ENCODE data around the gene PTPN7.
"Not testable (repeated sequence)": the region's sequence is repeated elsewhere in the genome, so short reads cannot be mapped to it uniquely, and the experiment has no call there.

Gene PTPN7

GRCh38 chr1:202189001-202189790 lies 28.8 kb upstream of the PTPN7 start:
- peak; percentile 77 for DNase-seq

DNA sequence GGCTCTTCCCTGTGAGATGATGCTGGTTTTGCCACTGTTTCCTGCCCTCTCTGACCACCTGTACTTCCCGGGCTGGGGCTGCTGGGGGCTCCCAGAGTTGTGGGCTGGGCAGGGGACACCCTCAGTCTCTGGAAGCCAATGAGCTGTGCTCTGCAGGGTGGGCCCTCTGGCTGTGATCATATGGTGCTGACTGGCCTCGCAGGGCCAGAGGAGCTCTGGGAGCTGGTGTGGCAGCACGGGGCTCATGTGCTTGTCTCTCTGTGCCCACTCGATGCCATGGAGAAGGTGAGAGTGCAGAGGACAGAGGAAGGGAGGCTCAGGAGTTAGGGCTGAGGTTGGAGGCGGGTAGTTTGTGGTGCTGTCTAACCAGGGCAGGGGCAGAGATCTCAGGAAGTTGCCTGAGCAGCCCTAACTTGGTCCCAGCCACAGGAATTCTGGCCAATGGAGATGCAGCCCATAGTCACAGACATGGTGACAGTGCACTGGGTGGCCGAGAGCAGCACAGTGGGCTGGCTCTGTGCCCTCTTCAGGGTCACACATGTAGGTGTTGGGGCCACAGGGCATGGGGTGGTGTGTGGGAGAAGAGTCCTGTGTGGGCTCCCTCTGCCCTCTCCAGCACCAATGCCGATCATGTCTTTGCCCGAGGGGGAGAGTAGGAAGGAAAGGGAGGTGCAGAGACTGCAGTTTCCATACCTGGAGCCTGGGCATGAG lies 27.4 kb upstream of the PTPN7 start:
- no peak for DNase-seq

GRCh38 chr1:202187041-202187671 lies 26.8 kb upstream of the PTPN7 start:
- no peak for DNase-seq

GRCh38 chr1:202186327-202186726 lies 25.9 kb upstream of the PTPN7 start:
- DNase-seq = no peak

- peak; percentile 73 for DNase-seq
These were observed 24.5 kb upstream of the PTPN7 start for GRCh38 chr1:202184750-202185460.

GRCh38 chr1:202182040-202182877 lies 21.9 kb upstream of the PTPN7 start:
- no peak for DNase-seq

DNA sequence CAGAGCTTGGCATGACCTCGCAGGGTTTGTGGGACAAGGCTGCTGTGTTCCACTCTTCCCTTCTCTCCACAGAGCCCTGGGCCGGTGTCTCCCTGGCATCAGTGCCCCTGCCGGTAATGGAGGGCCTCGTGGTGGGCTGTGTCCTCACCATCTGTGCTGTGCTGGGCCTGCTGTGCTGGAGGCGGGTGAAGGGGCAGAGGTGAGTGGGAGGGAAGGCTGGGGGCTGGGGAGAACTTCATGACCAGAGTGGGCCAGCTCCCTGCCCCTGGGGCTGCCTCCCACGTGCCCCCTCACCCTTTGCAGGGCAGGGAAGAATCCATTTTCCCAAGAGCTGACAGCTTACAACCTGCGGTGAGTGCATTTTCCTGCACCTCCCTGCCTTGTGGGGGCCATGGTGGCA lies 21.2 kb upstream of the PTPN7 start:
- no peak for DNase-seq

DNA sequence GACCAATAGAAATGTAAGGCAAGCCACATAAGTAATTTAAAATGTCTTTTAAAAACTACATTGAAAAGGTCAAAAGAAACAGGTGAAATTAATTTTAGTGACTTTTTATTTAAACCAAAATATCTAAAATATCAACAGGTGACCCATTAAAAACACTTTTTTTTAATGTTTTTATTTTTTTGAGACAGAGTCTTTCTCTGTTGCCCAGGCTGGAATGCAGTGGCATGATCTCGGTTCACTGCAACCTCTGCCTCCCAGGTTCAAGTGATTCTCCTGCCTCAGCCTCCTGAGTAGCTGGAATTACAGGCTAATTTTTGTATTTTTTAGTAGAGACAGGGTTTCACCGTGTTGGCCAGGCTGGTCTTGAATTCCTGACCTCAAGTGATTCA lies 20.3 kb upstream of the PTPN7 start:
- DNase-seq = not testable (repeated sequence)

DNA sequence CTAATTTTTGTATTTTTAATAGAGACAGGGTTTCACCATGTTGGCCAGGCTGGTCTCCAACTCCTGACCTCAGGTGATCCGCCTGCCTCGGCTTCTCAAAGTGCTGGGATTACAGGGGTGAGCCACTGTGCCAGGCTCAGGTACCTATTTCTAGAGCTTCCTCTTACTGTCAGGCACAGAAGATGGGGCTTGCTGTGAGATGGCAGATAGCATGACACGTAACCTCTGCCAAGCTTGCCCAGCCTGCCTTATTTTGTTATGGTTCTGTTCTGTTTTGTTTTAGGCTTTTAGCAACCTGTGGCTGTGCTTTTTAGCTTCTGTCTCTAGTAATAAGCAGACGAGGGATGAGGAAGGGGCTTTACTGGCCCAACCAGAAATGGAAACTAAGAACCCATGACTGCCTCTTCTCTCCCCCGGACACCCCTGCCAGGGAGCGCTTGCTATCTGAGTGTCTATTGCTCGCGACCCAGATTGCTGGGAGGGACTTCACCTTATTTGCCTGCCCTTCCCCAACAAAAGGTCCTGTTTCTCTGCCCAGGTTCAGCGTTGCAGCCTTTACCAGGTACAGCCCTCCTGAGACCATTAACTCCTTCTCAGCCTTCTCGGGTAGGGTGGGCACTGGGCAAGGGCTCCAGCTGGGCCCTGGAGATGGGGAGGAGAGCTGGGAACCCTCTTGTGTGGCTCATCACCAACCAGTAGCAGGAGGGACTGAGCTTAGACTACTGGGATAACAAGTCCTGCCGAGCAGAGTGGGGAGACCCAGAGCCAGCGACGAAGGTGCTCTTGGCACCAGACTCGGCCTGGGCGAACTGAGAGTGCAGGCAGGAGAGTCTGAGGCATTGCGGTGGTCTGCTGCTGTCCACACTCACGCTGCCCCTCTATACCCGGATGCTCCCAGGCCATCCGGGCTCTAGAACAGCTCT lies 19.7 kb upstream of the PTPN7 start:
- DNase-seq = no peak

GRCh38 chr1:202176949-202177927 lies 16.8 kb upstream of the PTPN7 start:
- no peak for DNase-seq

DNA sequence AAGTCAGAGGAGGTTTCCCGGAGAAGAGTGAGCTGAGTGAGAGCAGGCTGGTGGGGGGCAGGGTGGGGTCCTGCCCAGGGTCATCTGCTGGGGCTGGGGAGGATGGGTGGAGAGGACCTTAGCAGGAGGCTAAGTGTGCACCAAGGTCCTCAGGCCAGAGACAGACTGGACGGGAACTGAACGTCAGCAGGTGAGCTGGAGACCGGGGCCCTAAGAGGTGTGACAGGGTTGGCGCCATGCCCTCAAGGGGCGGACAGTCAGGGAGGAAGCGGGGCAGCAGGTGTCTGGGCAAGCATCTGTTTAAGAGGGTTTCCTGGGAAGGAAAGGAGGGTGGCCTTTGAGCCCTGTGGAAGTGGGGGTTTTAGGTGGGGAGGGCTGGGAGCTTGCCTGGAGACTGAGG lies 13.6 kb upstream of the PTPN7 start:
- DNase-seq = no peak

DNA sequence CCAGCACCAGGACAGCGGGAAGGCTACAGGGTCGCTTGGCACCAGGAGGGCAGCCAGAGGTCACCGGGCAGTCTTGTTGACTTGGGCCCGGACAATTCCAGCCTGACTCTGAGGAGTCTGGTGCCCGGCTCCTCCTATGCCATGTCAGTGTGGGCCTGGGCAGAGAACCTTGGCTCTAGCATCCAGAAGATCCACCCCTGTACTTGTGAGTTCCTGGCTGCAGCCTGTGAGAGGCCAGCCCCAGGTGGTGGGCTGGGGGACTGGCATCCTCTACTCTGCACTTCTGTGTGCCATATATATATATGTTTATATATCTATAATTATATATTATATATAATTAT lies 11.6 kb upstream of the PTPN7 start:
- DNase-seq = no peak

GRCh38 chr1:202171292-202172014 lies 11.1 kb upstream of the PTPN7 start:
- no peak for DNase-seq

DNA sequence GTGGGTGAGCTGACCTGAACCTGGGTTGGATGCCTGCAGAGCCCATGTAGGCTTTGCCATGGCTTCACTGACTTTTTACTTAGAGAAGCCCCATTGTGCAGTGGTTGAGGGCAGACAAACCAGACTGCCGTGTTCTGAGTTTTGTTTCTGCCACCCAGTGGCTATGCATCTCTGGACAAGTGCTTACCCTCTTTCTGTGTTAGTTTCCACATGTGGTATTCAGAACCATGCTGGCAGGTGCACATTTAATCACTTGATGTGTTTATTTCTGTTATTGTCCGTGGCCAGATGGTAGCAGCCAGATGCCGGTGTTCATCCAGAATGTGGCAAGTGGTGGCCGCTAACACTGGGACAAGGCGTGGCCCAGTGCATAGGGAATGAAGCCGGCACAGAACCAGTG lies 10.3 kb upstream of the PTPN7 start:
- peak; percentile 28 for DNase-seq

GRCh38 chr1:202168861-202169260 lies 8.5 kb upstream of the PTPN7 start:
- no peak for DNase-seq

GRCh38 chr1:202167708-202168415 lies 7.5 kb upstream of the PTPN7 start:
- no peak for DNase-seq

GRCh38 chr1:202167054-202167453 lies 6.7 kb upstream of the PTPN7 start:
- not testable (repeated sequence) for DNase-seq

DNA sequence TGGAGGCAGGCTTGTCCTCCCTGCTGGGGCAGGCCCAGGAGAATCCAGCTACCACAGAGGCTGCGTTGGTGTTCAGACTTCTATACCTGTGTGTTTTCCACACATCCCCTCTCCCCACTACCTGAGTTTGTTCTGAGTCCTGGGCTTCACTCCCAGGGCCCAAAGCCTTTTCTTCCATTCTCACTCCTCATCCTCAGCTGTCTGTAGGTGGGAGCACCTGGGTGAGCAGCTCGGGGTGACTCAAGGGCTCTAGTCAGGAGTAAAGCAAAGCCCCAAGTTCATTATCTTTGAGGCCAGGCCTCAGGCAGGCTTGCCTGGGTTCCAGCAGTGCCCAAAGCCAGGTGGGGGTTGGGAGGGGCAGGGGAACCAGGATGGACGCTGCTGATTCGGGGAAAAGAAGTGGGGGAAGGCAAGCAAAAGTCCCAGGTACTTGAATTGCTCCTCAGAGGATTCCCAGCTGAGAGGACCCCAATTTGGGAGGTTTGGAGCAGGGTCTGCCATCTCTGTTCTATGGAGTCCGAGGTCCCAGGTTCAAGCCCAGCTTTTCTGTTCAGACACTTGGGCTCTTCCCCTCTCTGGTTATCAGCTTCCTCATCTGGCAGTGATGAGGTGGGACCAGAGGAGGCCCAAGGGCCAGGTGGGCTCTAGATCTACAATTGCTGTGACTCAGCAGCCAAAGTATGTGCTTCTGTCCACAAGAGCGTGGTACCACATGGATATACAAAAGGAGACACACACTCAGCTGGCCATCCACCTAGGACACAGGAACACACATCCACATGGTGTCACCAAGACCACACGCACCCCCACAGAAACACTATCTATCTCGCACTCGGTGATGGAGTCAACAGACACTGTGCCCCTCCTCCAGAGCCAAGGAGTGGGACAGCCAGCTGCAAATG lies 5.8 kb upstream of the PTPN7 start:
- DNase-seq = no peak
